Spleen (tissue), 11 donors: ENCODE measurements around the gene MRPS18A. TPM values are rescaled to one million over a fixed set of nuclear protein-coding genes. Genes with fewer than 3 reads are reported as not detected.

Source experiments
- DNase-seq: peaks from one replicate; pipeline ENCODE4 v3.0.0-alpha.2; 2020
- H3K27ac ChIP-seq, 8 donors: fragments of 200-600 bp; sonication (generic) in 7 of 8; 1 replicate in 4 of 8; 2 replicates in 4 of 8; pipeline versions ENCODE4 v1.5.0 to v1.8.0; 2016 to 2021; ENCODE audit warnings: inconsistent platforms in 4 of 8, mild to moderate bottlenecking in 4 of 8, moderate library complexity in 1 of 8
- H3K27me3 ChIP-seq, 7 donors: fragments of 200-600 bp; sonication (generic) in 6 of 7; replicated peaks in 1 of 7; 1 replicate in 4 of 7; 2 replicates in 3 of 7; pipeline versions ENCODE4 v1.5.0 to v1.8.0; 2016 to 2021; ENCODE audit warnings: inconsistent platforms in 3 of 7, mild to moderate bottlenecking in 1 of 7
- H3K36me3 ChIP-seq, 6 donors: fragments of 200-600 bp; sonication (generic) in 5 of 6; 1 replicate in 4 of 6; 2 replicates in 2 of 6; pipeline versions ENCODE4 v1.5.0 to v1.8.0; 2016 to 2021; ENCODE audit warnings: inconsistent platforms in 2 of 6
- H3K4me1 ChIP-seq, 6 donors: fragments of 200-600 bp; sonication (generic) in 5 of 6; 1 replicate in 3 of 6; 2 replicates in 3 of 6; pipeline versions ENCODE4 v1.5.0 to v1.8.0; 2016 to 2021; ENCODE audit warnings: inconsistent platforms in 3 of 6
- H3K4me3 ChIP-seq, 8 donors: fragments of 200-600 bp; sonication (generic) in 7 of 8; 1 replicate in 4 of 8; 2 replicates in 4 of 8; pipeline versions ENCODE4 v1.5.0 to v1.8.0; 2016 to 2021; ENCODE audit warnings: inconsistent platforms in 4 of 8, mild to moderate bottlenecking in 4 of 8, moderate library complexity in 2 of 8
- H3K9me3 ChIP-seq, 8 donors: fragments of 200-600 bp; sonication (generic) in 7 of 8; 1 replicate in 4 of 8; 2 replicates in 4 of 8; pipeline versions ENCODE4 v1.5.0 to v1.8.0; 2016 to 2021; ENCODE audit warnings: inconsistent platforms in 4 of 8
- CTCF ChIP-seq, 11 experiments: fragments of 200-600 bp in 7 of 11; fragments of 450-650 bp in 4 of 11; sonication (generic) in 4 of 11; IDR thresholded peaks in 8 of 11; conservative IDR thresholded peaks in 3 of 11; 1 replicate in 7 of 11; 2 replicates in 4 of 11; pipeline versions ENCODE4 v1.4.0 to v1.8.0; 2016 to 2021; ENCODE audit warnings: antibody characterized with exemption in 11 of 11, inconsistent platforms in 4 of 11, mild to moderate bottlenecking in 1 of 11
- POLR2A ChIP-seq, 3 donors: fragments of 450-650 bp; IDR thresholded peaks; one replicate each; pipeline ENCODE4 v1.5.1; 2017; ENCODE audit warnings: antibody characterized with exemption in 3 of 3, mild to moderate bottlenecking in 1 of 3
- POLR2AphosphoS5 ChIP-seq, 3 donors: sonication (generic); formaldehyde crosslinking; IDR thresholded peaks; one replicate each; pipeline ENCODE4 v1.5.1; 2017; ENCODE audit warnings: antibody characterized with exemption in 3 of 3
- WGBS, 5 donors: extraction: QIAGEN DNeasy Blood & Tissue Kit in 3 of 5; methylation state at CpG; one replicate each; pipeline versions ENCODE4 v1.1.5 to v1.1.7; 2013 to 2018; 5-methylcytosine and 5-hydroxymethylcytosine counted together
- intact Hi-C: fragments of 100-400 bp; cut with DNase I; formaldehyde crosslinking; loops from one replicate; pipeline ENCODE4 v1.15.0; 2023; ENCODE audit warnings: low total_unique reads
- polyA plus RNA-seq, 3 donors: library from polyadenylated mRNA; stranded (reverse); fragments of 200-250 nt; gene quantifications; one replicate each; pipeline ENCODE4 v1.2.1, GENCODE V29; 2013
- total RNA-seq, 7 donors: library from RNA; depleted of rRNA in 3 of 7; stranded (reverse); fragments of >200 nt in 3 of 7; fragmentation: NEBNext Ultra II Directional in 4 of 7; extraction: Animal tissue kit (Norgen Biotek cat#: 25700) in 4 of 7; gene quantifications; one replicate each; pipeline versions ENCODE4 v1.1.0 to v1.2.1, GENCODE V29; 2016 to 2021
- donor health status: healthy with polysubstance abuse.
- donor health status: DM: no; HTN: no; CAD: no; lungs with moderate emphysema.
- donor health status: DM: no; HTN: no; CAD: no.
- donor health status: Bipolar disorder and iron deficiency.
- donor health status: healthy.
- donor health status: DM: no; HTN: no; CAD: no.
- donor health status: DM: yes; HTN: yes; CAD: no.

MRPS18A gene
- total and polyA plus RNA-seq, 10 donors, result 28.0 to 48.6 (median 31.5) TPM

- peak overlapping the region in 7 of 8 donors; percentile 48 to 85 (median 74) for H3K27ac ChIP-seq
Measured at GRCh38 chr6:43706788-43707187, 19.2 kb upstream of the MRPS18A start.

GRCh38 chr6:43705996-43706395 lies 18.4 kb upstream of the MRPS18A start:
- H3K27ac ChIP-seq, result peak overlapping the region in 7 of 8 donors; percentile 48 to 85 (median 74)
- no peaks in the 10 kb centered on the region for H3K36me3 ChIP-seq
- no peak for DNase-seq
- no peaks in the 10 kb centered on the region for H3K9me3 ChIP-seq
- no peak overlapping the region for H3K4me3 ChIP-seq
- no peak for TF ChIP-seq POLR2A (IDR thresholded peaks at IDR 0.05)
- TF ChIP-seq POLR2AphosphoS5 (IDR thresholded peaks at IDR 0.05), result peak in 1 of 3 donors; percentile 61
- H3K27me3 ChIP-seq, result peaks cover 0 to 7% (median 0%) of the 10 kb centered on the region in 7 donors
- intact Hi-C loops, result no loop called here
- 41 to 57% (median 49%) methylated on average over 3 of the region's 3 CpGs for WGBS, 5 donors
- H3K4me1 ChIP-seq, result peaks cover 17 to 82% (median 59%) of the 10 kb centered on the region in 6 donors

More at GRCh38 chr6:43706788-43707187, 19.2 kb upstream of the MRPS18A start:
- no peak for DNase-seq
- TF ChIP-seq POLR2A (IDR thresholded peaks at IDR 0.05), result no peak
- no peak for TF ChIP-seq CTCF (IDR thresholded peaks at IDR 0.05 in 8 of 11, conservative IDR thresholded peaks at IDR 0.05 in 3 of 11)
- TF ChIP-seq POLR2AphosphoS5 (IDR thresholded peaks at IDR 0.05), result no peak
- no peak overlapping the region for H3K4me3 ChIP-seq
- WGBS, 5 donors, result 43 to 72% (median 60%) methylated on average over 8 of the region's 8 CpGs
- no peaks in the 10 kb centered on the region for H3K27me3 ChIP-seq
- H3K9me3 ChIP-seq, result no peaks in the 10 kb centered on the region
- peaks cover 17 to 75% (median 59%) of the 10 kb centered on the region in 6 donors for H3K4me1 ChIP-seq
- no peaks in the 10 kb centered on the region for H3K36me3 ChIP-seq
- intact Hi-C loops, result no loop called here

GRCh38 chr6:43703512-43704429 lies 16.2 kb upstream of the MRPS18A start:
- no peaks in the 10 kb centered on the region for H3K36me3 ChIP-seq
- H3K4me3 ChIP-seq, result no peak overlapping the region
- no peak for TF ChIP-seq CTCF (IDR thresholded peaks at IDR 0.05 in 8 of 11, conservative IDR thresholded peaks at IDR 0.05 in 3 of 11)
- no peak for TF ChIP-seq POLR2AphosphoS5 (IDR thresholded peaks at IDR 0.05)
- TF ChIP-seq POLR2A (IDR thresholded peaks at IDR 0.05), result no peak
- peaks cover 0 to 21% (median 0%) of the 10 kb centered on the region in 7 donors for H3K27me3 ChIP-seq
- peaks cover 17 to 84% (median 59%) of the 10 kb centered on the region in 6 donors for H3K4me1 ChIP-seq
- H3K9me3 ChIP-seq, result no peaks in the 10 kb centered on the region
- DNase-seq, result no peak
- intact Hi-C loops, result no loop called here
- WGBS, 5 donors, result 72 to 84% (median 80%) methylated on average over 8 of the region's 8 CpGs
- H3K27ac ChIP-seq, result peak overlapping the region; percentile 27 to 76 (median 68)

GRCh38 chr6:43702534-43703440 lies 15.2 kb upstream of the MRPS18A start:
- Histone ChIP-seq H3K9me3 (no peaks in the 10 kb centered on the region), H3K27me3 (peaks cover 0 to 23% (median 0%) of the 10 kb centered on the region in 7 donors), H3K4me1 (peaks cover 17 to 87% (median 59%) of the 10 kb centered on the region in 6 donors), H3K4me3 (no peak overlapping the region), H3K36me3 (no peaks in the 10 kb centered on the region), H3K27ac (peak overlapping the region in 7 of 8 donors; percentile 63 to 76 (median 68))
- peak; percentile 87 for DNase-seq
- intact Hi-C loops, result no loop called here
- WGBS, 5 donors, result 36 to 46% (median 42%) methylated on average over 15 of the region's 15 CpGs
- TF ChIP-seq POLR2AphosphoS5 (IDR thresholded peaks at IDR 0.05), result peak; percentile 60 to 65 (median 61)
- TF ChIP-seq CTCF (IDR thresholded peaks at IDR 0.05 in 8 of 11, conservative IDR thresholded peaks at IDR 0.05 in 3 of 11), result no peak
- no peak for TF ChIP-seq POLR2A (IDR thresholded peaks at IDR 0.05)
